Ammon's horn (tissue), 1 donor: ENCODE data around the gene RNLS.
A peak's percentile ranks its signal among the peaks of the same experiment; 100 is the strongest.
"Not testable (repeated sequence)": the region's sequence is repeated elsewhere in the genome, so short reads cannot be mapped to it uniquely, and the experiment has no call there.

Experiments
- DNase-seq: peaks from one replicate; pipeline ENCODE4 v3.0.0-alpha.2; 2016; ENCODE audit warnings: low spot score

RNLS gene

DNA sequence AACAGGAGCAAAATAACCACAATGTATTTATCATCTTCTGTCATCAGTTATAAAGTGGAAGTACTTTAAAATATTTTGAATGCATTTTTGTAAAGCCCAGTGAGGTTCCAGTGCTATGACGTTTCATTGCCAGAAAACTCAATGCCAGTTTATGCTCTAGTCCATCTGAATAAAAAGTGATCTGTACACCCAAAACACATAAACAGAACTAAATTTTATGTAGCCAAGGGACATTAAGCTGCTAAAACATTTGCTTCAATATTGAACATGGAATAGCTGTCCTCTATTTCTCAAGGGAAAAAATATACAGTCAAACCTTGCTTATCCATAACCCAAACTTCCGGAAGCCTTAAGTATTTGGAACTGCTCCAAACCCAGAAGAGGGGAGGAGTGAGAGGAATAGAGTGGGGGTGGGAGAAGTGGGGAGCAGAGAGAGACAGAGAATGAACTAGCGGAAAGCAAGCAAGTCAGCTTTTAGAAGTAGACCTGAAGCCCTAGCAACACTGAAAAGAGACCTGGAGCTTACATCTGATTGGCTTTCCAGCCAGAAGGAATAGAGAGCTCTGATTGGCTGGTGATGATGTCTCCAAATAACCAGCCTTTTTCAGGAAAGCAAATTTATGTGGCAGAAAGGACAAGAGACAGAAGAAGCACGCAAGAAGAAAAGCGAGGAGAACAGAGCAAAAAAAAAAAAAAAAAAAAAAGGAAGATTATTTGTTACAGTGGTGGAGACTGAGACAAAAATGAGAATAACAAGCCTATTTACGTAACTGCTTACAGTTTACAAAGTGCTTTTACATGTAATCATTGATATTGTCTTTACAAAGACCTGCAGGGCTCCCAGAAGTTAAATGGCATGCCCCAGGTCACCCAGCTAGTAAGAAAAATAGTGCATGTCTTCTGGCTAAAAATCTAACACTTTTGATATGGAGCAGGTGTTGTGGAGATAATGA, 196.0 kb downstream of the RNLS start:
- DNase-seq, result peak; percentile 85

- DNase-seq, result no peak
These were observed 196.8 kb downstream of the RNLS start for GRCh38 chr10:88386204-88386788.

- no peak for DNase-seq
These were observed 197.4 kb downstream of the RNLS start for GRCh38 chr10:88385601-88386203.

- no peak for DNase-seq
These were observed 199.8 kb downstream of the RNLS start for GRCh38 chr10:88383276-88383675.

GRCh38 chr10:88382699-88383098, 200.4 kb downstream of the RNLS start:
- DNase-seq, result no peak

- DNase-seq, result no peak
These were observed 203.5 kb downstream of the RNLS start for GRCh38 chr10:88379575-88379974.

GRCh38 chr10:88377510-88377909, 205.6 kb downstream of the RNLS start:
- no peak for DNase-seq

DNA sequence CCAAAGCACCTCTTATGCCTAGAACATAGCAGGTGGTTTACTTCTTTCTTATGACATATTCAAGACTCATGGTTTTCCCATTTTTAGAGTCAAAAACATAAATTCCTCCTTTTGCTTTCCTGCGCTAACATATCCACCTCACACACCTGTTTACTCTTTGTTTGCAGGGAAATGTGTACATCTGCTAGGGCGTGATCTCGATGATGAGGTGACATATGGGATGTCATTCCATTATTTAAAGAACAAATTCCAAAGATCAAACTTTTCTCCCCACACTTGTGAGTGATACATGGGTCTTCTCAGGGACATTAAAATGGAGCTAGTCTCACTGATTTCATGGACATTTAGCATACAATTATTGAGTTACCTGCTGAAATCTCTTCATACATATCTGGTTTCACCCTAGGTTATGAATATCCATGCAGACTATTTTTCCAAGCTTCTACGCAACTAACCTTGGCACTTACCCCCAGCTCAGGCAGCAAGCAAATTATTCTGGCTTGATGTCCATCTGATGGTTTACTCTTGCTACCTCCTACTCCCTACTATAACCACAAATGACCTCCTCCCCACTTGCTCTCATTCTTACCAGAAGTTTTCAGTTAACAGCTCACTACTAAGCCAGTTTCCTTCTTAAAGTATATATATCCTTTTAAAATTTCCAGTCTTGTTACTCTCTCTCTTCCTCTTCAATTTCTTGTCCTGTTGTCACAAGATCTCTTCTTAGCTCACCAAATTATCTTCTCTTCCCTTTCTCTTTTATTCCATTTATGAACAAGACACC, 208.5 kb downstream of the RNLS start:
- DNase-seq, result no peak

DNA sequence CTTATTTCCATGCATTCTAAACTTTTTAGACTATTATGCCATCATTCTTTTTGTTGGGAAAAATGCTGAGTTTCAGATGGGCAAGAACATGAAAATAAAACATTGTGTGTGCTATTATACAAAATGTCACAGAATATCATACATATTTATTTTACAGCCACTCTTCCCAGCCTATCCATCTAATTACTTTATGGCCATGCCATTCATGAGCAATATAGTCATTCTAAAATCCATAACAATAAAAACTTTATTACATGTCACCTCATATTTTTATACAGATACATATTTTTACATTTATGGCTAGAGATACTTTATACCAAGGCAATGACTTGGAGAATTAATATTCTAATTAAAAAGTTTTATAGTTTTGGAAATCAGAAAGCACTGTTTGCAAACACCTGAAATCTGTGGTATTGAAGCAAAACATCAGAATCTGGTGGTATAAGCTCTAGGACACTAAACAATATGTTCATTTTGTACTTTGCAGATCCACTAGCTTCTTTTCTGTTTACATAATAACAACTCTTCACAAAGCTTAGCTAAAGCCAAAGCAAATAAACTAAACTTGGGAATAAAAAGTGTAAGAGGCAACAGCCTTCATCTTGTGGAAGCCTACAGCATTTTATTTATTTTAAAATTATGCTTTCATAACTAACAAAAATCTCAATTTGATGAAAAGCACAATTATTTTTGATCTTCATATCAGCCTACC, 210.1 kb downstream of the RNLS start:
- no peak for DNase-seq

GRCh38 chr10:88372051-88372715, 210.9 kb downstream of the RNLS start:
- DNase-seq, result no peak

DNA sequence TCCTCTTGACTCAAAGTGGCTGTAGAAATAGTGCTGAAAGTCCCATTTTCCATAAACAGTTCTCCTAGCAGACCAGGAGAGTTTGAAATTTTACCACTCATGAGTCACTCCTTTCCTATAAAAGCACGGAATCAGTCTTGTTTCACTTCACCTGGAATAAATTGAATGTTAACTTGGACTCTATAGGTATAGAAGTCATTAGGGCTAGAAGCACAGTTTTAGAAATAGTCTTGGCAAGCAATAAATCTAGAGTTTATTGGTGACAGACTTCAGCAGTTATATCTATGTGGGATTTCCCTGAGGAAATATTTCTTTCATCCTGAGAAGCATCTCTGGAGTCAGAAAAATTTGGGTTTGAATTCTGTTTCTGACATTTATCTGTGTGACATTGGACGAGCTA, 212.4 kb downstream of the RNLS start:
- DNase-seq, result no peak

- DNase-seq, result no peak
These were observed 216.3 kb downstream of the RNLS start for GRCh38 chr10:88366772-88367171.

- DNase-seq, result no peak
These were observed 220.9 kb downstream of the RNLS start for GRCh38 chr10:88361995-88362807.

DNA sequence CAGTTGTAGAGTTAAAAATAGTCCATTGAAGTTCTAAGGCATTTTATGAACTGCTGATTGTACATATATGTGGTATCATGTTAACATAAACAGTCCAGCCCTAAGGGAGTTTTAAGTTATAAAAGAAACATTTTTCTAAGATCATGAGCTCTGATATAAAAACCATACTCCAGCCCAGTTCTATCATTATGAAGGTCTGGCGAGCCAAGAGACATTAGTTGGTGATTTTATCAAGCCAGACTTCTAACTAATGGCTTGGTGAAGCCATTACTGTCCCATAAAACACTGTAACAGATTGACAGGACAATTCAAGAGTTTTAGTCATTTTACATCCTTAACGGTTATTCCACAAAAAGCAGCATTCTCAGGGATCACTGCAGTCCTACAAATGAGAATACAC, 221.6 kb downstream of the RNLS start:
- DNase-seq, result no peak

- not testable (repeated sequence) for DNase-seq
These were observed 227.4 kb downstream of the RNLS start for GRCh38 chr10:88355750-88356149.

GRCh38 chr10:88347597-88348304, 235.4 kb downstream of the RNLS start:
- no peak for DNase-seq

DNA sequence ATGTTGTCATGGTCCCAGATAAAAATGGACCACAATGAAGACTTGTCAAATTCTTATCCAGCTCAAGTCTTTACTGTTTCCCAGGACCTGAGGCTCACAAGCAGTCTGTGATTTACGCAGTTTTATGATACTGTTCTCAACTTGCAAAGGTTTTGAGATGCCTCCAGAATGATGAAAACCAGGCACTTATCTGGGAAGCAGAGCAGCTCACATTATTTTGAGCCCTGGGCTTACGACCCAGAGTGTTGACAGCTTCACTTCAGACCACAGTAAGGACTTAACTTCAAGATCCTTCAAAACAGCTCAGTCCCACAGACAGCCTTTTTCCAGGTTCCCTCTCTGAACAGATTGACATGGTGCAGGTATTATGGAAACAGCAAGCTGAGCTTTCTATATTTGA, 236.1 kb downstream of the RNLS start:
- no peak for DNase-seq

GRCh38 chr10:88346144-88346977, 236.8 kb downstream of the RNLS start:
- no peak for DNase-seq
